Right cardiac atrium (tissue), 5 donors: ENCODE data around the gene ZNF585A. TPM values are rescaled to one million over a fixed set of nuclear protein-coding genes. Genes with fewer than 3 reads are reported as not detected.
A peak's percentile ranks its signal among the peaks of the same experiment; 100 is the strongest.
"Not testable (repeated sequence)": the region's sequence is repeated elsewhere in the genome, so short reads cannot be mapped to it uniquely, and the experiment has no call there.

Source experiments
- ATAC-seq, 2 donors: fragments of 200-7000 bp; cut with Tn5 transposase; one replicate each; pipeline versions ENCODE4 v1.8.0 to v1.9.1; 2020; ENCODE audit warnings: moderate library complexity in 2 of 2, mild to moderate bottlenecking in 1 of 2
- DNase-seq, 3 donors: peaks; one replicate each; pipeline ENCODE4 v3.0.0-alpha.2; 2020
- H3K27ac ChIP-seq: one replicate; pipeline ENCODE4 v1.5.1; 2013; ENCODE audit warnings: mild to moderate bottlenecking, low read length, control low read depth, moderate library complexity
- H3K27me3 ChIP-seq: one replicate; pipeline ENCODE4 v1.6.1; 2013; ENCODE audit not compliant: control insufficient read depth, insufficient read depth
- H3K4me1 ChIP-seq: one replicate; pipeline ENCODE4 v1.6.1; 2013; ENCODE audit warnings: low read length; ENCODE audit not compliant: control insufficient read depth, insufficient read depth
- H3K4me3 ChIP-seq: one replicate; pipeline ENCODE4 v1.5.1; 2013; ENCODE audit warnings: low read length, control low read depth
- H3K9me3 ChIP-seq: one replicate; pipeline ENCODE4 v1.6.1; 2013; ENCODE audit warnings: low read length; ENCODE audit not compliant: control insufficient read depth
- WGBS: extraction: QIAGEN DNeasy Blood & Tissue Kit; methylation state at CpG from one replicate; pipeline ENCODE4 v1.1.7; 2013; 5-methylcytosine and 5-hydroxymethylcytosine counted together
- intact Hi-C, 4 donors: fragments of 100-400 bp; cut with DNase I; formaldehyde crosslinking; loops; one replicate each; pipeline versions ENCODE4 v1.11.0 to v1.14.0; 2022 to 2023
- polyA plus RNA-seq: library from polyadenylated mRNA; stranded (reverse); fragments of 200-250 nt; gene quantifications from one replicate; pipeline ENCODE4 v1.2.3, GENCODE V29; 2013
- total RNA-seq, 4 donors: library from RNA; stranded (reverse); fragmentation: NEBNext Ultra II Directional; extraction: Animal tissue kit (Norgen Biotek cat#: 25700); gene quantifications; one replicate each; pipeline ENCODE4 v1.2.1, GENCODE V29; 2021
- donor health status: healthy with polysubstance abuse.
- donor health status: DM: no; HTN: yes; CAD: no.
- donor health status: DM: no; HTN: no; CAD: no.
- donor health status: DM: no; HTN: yes; CAD: no; lungs with severe emphysema.
- donor health status: DM: yes; HTN: yes; CAD: no.

ZNF585A gene
- total and polyA plus RNA-seq, 5 donors: 11.0 to 18.1 (median 13.2) TPM

- 100% methylated on average over 1 of the region's 1 CpG for WGBS
- intact Hi-C loops: no loop called here
- no peak for ATAC-seq
- Histone ChIP-seq H3K4me3 (no peak overlapping the region), H3K4me1 (no peaks in the 10 kb centered on the region), H3K27me3 (no peaks in the 10 kb centered on the region), H3K9me3 (peaks cover 2% of the 10 kb centered on the region), H3K27ac (no peak overlapping the region)
- no peak for DNase-seq
Measured at GRCh38 chr19:37165635-37166034, 6.9 kb downstream of the ZNF585A start.

- H3K9me3 ChIP-seq: peaks cover 11% of the 10 kb centered on the region
- DNase-seq (no peak), ATAC-seq (no peak)
- intact Hi-C loops: no loop called here
- H3K27me3 ChIP-seq: no peaks in the 10 kb centered on the region
- no peak overlapping the region for H3K27ac ChIP-seq
- no peaks in the 10 kb centered on the region for H3K4me1 ChIP-seq
- H3K4me3 ChIP-seq: no peak overlapping the region
- WGBS: 100% methylated on average over 1 of the region's 1 CpG
Measured at GRCh38 chr19:37160153-37160552, 12.3 kb downstream of the ZNF585A start.

DNA sequence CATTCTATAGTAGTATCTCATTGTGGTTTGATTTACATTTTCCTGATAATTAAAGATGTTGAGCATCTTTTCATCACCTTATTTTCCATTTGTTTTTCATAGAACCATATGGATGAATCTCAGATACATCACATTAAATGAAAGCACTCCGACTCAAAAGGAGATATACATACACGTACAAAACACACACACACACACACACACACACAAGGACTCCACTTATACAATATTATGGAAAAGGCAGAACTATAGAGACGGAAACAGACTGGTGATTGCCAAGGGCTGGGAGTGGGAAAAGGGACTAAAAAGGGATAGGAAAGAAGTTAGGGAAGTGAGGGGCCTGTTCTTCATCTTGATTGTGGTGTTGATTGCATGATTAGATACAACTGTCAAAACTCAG, 24.3 kb downstream of the ZNF585A start:
- H3K4me3 ChIP-seq: no peak overlapping the region
- WGBS: 97% methylated on average over 3 of the region's 3 CpGs
- no peaks in the 10 kb centered on the region for H3K27me3 ChIP-seq
- ATAC-seq (no peak), DNase-seq (no peak)
- intact Hi-C loops: no loop called here
- H3K9me3 ChIP-seq: peaks cover 21% of the 10 kb centered on the region
- H3K27ac ChIP-seq: no peak overlapping the region
- no peaks in the 10 kb centered on the region for H3K4me1 ChIP-seq

- intact Hi-C loops: no loop called here
Measured at GRCh38 chr19:37136111-37136510, 36.4 kb downstream of the ZNF585A start.

DNA sequence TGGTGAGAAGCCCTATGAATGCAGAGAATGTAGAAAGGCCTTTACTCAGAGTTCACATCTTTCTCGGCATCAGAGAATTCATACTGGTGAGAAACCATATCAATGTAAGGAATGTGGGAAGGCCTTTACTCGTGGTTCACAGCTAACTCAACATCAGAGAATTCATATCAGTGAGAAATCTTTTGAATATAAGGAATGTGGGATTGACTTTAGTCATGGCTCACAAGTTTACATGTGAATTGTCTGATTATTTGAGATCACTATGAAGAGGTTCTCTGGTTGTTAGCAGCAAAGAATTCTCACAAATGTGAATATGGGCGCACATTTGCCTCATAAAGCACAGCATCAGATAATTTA, 43.7 kb downstream of the ZNF585A start:
- no peak for ATAC-seq
- H3K27me3 ChIP-seq: no peaks in the 10 kb centered on the region
- intact Hi-C loops: no loop called here
- H3K4me3 ChIP-seq: no peak overlapping the region
- H3K4me1 ChIP-seq: no peaks in the 10 kb centered on the region
- H3K9me3 ChIP-seq: peaks cover 24% of the 10 kb centered on the region
- 96% methylated on average over 3 of the region's 3 CpGs for WGBS
- no peak for DNase-seq
- H3K27ac ChIP-seq: no peak overlapping the region

More at GRCh38 chr19:37136111-37136510, 36.4 kb downstream of the ZNF585A start:
- Histone ChIP-seq H3K4me3 (no peak overlapping the region), H3K9me3 (peaks cover 40% of the 10 kb centered on the region), H3K27ac (no peak overlapping the region), H3K4me1 (no peaks in the 10 kb centered on the region), H3K27me3 (no peaks in the 10 kb centered on the region)
- DNase-seq (no peak), ATAC-seq (no peak)
- WGBS: 13% methylated on average over 1 of the region's 1 CpG

DNA sequence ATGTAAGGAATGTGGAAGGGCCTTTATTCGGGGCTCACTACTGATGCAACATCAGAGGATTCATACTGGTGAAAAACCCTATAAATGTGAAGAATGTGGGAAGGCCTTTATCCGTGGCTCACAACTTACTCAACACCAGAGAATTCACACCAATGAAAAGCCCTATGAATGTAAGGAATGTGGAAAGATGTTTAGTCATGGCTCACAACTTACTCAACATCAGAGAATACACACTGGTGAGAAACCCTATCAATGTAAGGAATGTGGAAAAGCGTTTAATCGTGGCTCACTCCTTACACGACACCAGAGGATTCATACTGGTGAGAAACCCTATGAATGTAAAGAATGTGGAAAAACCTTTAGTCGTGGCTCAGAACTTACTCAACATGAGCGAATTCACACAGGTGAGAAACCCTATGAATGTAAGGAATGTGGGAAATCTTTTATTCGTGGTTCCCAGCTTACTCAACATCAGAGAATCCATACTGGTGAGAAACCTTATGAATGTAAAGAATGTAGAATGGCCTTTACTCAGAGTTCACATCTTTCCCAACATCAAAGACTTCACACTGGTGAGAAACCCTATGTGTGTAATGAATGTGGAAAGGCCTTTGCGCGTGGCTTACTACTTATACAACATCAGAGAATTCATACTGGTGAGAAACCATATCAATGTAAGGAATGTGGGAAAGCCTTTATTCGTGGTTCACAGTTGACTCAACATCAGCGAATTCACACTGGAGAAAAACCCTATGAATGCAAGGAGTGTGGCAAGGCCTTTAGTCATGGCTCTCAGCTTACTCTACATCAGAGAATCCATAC, 44.3 kb downstream of the ZNF585A start:
- ATAC-seq: no peak
- peaks cover 18% of the 10 kb centered on the region for H3K9me3 ChIP-seq
- H3K27ac ChIP-seq: no peak overlapping the region
- intact Hi-C loops: no loop called here
- H3K4me3 ChIP-seq: peak overlapping the region; percentile 28
- 98% methylated on average over 12 of the region's 12 CpGs for WGBS
- no peak for DNase-seq
- no peaks in the 10 kb centered on the region for H3K27me3 ChIP-seq
- H3K4me1 ChIP-seq: no peaks in the 10 kb centered on the region

- H3K27ac ChIP-seq, H3K4me1 ChIP-seq, DNase-seq, H3K27me3 ChIP-seq, ATAC-seq, intact Hi-C loops, H3K9me3 ChIP-seq, H3K4me3 ChIP-seq: not testable (repeated sequence)
- 100% methylated on average over 2 of the region's 3 CpGs for WGBS
Measured at GRCh38 chr19:37122093-37122492, 50.4 kb downstream of the ZNF585A start.

GRCh38 chr19:37114001-37114400, 58.5 kb downstream of the ZNF585A start:
- no peak for DNase-seq
- ATAC-seq: no peak
- Histone ChIP-seq H3K4me1 (no peaks in the 10 kb centered on the region), H3K4me3 (no peak overlapping the region), H3K9me3 (peaks cover 32% of the 10 kb centered on the region), H3K27ac (no peak overlapping the region), H3K27me3 (no peaks in the 10 kb centered on the region)
- WGBS: 95% methylated on average over 9 of the region's 9 CpGs
- intact Hi-C loops: no loop called here

DNA sequence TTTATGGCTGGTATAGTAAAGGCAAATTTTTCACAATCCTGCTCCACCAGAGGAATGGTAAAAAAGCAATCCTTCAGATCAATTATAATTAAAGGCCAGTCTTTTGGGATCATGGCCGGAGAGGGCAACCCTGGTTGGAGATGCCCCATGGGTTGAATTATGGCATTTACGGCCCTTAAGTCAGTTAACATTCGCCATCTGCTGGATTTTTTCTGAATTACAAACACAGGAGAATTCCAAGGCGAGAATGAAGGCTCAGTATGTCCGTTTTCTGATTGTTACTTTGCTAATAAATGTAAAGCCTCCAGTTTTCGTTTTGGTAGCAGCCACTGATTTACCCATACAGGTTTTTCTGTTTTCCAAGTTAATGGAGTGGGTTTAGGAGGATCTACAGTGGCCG, 60.7 kb downstream of the ZNF585A start:
- H3K4me1 ChIP-seq, ATAC-seq, H3K27ac ChIP-seq, DNase-seq, H3K27me3 ChIP-seq, H3K4me3 ChIP-seq, intact Hi-C loops: not testable (repeated sequence)
- WGBS: 80% methylated on average over 7 of the region's 7 CpGs
- H3K9me3 ChIP-seq: peaks cover 35% of the 10 kb centered on the region

DNA sequence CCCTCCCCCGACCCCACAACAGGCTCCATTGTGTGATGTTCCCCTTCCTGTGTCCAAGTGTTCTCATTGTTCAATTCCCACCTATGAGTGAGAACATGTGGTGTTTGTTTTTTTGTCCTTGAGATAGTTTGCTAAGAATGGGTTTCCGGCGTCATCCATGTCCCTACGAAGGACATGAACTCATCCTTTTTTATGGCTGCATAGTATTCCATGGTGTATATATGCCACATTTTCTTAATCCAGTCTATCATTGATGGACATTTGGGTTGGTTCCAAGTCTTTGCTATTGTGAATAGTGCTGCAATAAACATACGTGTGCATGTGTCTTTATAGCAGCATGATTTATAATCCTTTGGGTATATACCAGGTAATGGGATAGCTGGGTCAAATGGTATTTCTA, 68.4 kb downstream of the ZNF585A start:
- peaks cover 21% of the 10 kb centered on the region for H3K9me3 ChIP-seq
- H3K27ac ChIP-seq, intact Hi-C loops, H3K4me1 ChIP-seq, ATAC-seq, H3K4me3 ChIP-seq, DNase-seq, H3K27me3 ChIP-seq: not testable (repeated sequence)
- 87% methylated on average over 5 of the region's 5 CpGs for WGBS

- 97% methylated on average over 1 of the region's 1 CpG for WGBS
- intact Hi-C loops: no loop called here
- Histone ChIP-seq H3K9me3 (peaks cover 12% of the 10 kb centered on the region), H3K4me3 (no peak overlapping the region), H3K4me1 (no peaks in the 10 kb centered on the region), H3K27ac (no peak overlapping the region), H3K27me3 (no peaks in the 10 kb centered on the region)
- ATAC-seq (no peak), DNase-seq (no peak)
Measured at GRCh38 chr19:37098570-37098969, 73.9 kb downstream of the ZNF585A start.

DNA sequence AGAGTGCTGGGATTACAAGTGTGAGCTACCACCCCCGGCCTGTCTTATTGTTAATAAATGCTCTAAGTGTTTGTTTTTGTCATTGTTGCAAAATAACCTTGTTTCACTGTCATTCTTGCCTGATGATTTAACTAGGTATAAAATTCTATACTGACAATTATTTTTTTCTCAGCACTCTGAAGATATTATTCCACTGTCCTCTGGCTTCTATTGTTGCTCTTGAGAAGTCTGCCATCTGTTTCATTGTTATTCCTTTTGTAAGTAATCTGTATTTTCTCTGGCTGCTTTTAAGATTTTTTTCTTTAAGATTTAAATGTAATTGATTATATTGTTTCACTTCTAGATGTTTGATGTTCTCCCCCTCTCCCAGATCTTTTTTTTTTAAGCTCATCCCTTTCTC, 76.6 kb downstream of the ZNF585A start:
- 96% methylated on average over 1 of the region's 1 CpG for WGBS
- Histone ChIP-seq H3K4me3 (no peak overlapping the region), H3K27ac (no peak overlapping the region), H3K9me3 (peaks cover 2% of the 10 kb centered on the region), H3K27me3 (no peaks in the 10 kb centered on the region), H3K4me1 (no peaks in the 10 kb centered on the region)
- ATAC-seq: no peak
- intact Hi-C loops: no loop called here
- DNase-seq: no peak
